PC-9 (cell line): Measurements from ENCODE around the gene ZNF438. TPM values are rescaled to one million over a fixed set of nuclear protein-coding genes. Genes with fewer than 3 reads are reported as not detected.

Source experiments
- BruUV-seq: library from RNA; stranded (reverse); fragments of 400-500 nt; replicated peaks from 2 replicates; lab custom pipeline; 2021; lab: Mats Ljungman, UMichigan
- CTCF ChIA-PET: fragments of 300-600 bp; sonication (Branson Sonifier 250); formaldehyde crosslinking; loops from one replicate; lab custom pipeline; 2022; ENCODE audit warnings: antibody characterized with exemption; lab: Charles Lee
- POLR2A ChIA-PET: fragments of 300-600 bp; sonication (Branson Sonifier 250); formaldehyde crosslinking; loops from one replicate; lab custom pipeline; 2022; ENCODE audit warnings: antibody characterized with exemption; ENCODE audit not compliant: unreplicated experiment; lab: Charles Lee
- DNase-seq, 2 experiments: peaks; one replicate each; pipeline versions ENCODE4 v3.0.0 to v3.0.0-alpha.2; 2015 to 2022; ENCODE audit warnings: mixed read lengths in 1 of 2
- H2AFZ ChIP-seq: fragments of 200-600 bp; sonication (generic); 2 replicates; pipeline ENCODE4 v1.8.1; 2017; ENCODE audit warnings: antibody characterized with exemption
- H3F3A ChIP-seq: fragments of 200-600 bp; sonication (generic); 2 replicates; pipeline ENCODE4 v1.8.1; 2017; ENCODE audit warnings: antibody characterized with exemption, mild to moderate bottlenecking, low read depth; ENCODE audit not compliant: insufficient read depth
- H3K27ac ChIP-seq: fragments of 200-600 bp; sonication (generic); 2 replicates; pipeline ENCODE4 v1.6.1; 2016; ENCODE audit warnings: mixed run types
- H3K27me3 ChIP-seq: fragments of 200-600 bp; sonication (generic); 2 replicates; pipeline ENCODE4 v1.6.1; 2016; ENCODE audit warnings: low read depth, mixed run types; ENCODE audit not compliant: insufficient read depth
- H3K36me3 ChIP-seq: fragments of 200-600 bp; sonication (generic); 2 replicates; pipeline ENCODE4 v1.6.1; 2016; ENCODE audit warnings: low read depth, mixed run types
- H3K4me1 ChIP-seq: fragments of 200-600 bp; sonication (generic); replicated peaks from 2 replicates; pipeline ENCODE4 v1.6.1; 2016; ENCODE audit warnings: mixed run types; ENCODE audit not compliant: insufficient read depth
- H3K4me2 ChIP-seq: fragments of 200-600 bp; sonication (generic); 2 replicates; pipeline ENCODE4 v1.6.1; 2017; ENCODE audit warnings: mixed run types
- H3K4me3 ChIP-seq: fragments of 200-600 bp; sonication (generic); 2 replicates; pipeline ENCODE4 v1.6.1; 2016; ENCODE audit warnings: mixed run types
- H3K79me2 ChIP-seq: fragments of 200-600 bp; sonication (generic); 2 replicates; pipeline ENCODE4 v1.6.1; 2017; ENCODE audit warnings: low read depth, mixed run types
- H3K9me2 ChIP-seq: fragments of 200-600 bp; sonication (generic); 2 replicates; pipeline ENCODE4 v1.8.1; 2017; ENCODE audit warnings: mild to moderate bottlenecking; ENCODE audit not compliant: insufficient read depth
- H3K9me3 ChIP-seq: fragments of 200-600 bp; sonication (generic); 2 replicates; pipeline ENCODE4 v1.8.1; 2016; ENCODE audit warnings: low read depth; ENCODE audit not compliant: insufficient read depth
- H4K20me1 ChIP-seq: fragments of 200-600 bp; sonication (generic); 2 replicates; pipeline ENCODE4 v1.8.1; 2017; ENCODE audit not compliant: insufficient read depth
- EZH2 ChIP-seq: fragments of 200-600 bp; sonication (generic); IDR thresholded peaks from 2 replicates; pipeline ENCODE4 v1.8.0; 2017; ENCODE audit warnings: antibody characterized with exemption, low read depth
- intact Hi-C: fragments of 100-400 bp; cut with micrococcal nuclease; formaldehyde crosslinking; loops from one replicate; pipeline ENCODE4 v1.10.0; 2022; ENCODE audit not compliant: unreplicated experiment
- total RNA-seq: library from RNA; stranded (reverse); gene quantifications from 2 replicates; pipeline ENCODE4 v1.2.3, GENCODE V29; 2021
- TF ChIP-seq, protein P1 (sequence below): fragments of 200-600 bp; sonication (generic); conservative IDR thresholded peaks from 2 replicates; pipeline ENCODE4 v1.6.1; 2017; ENCODE audit warnings: mixed run types, antibody characterized with exemption, mild to moderate bottlenecking, moderate library complexity

ZNF438 gene
- total RNA-seq, 1 experiment from 2014 or later, result 4.7 TPM

- 0 out of 2 replicates have a peak, but pooled peaks cover 3% of the 10 kb centered on the region for H3K4me1 ChIP-seq
- intact Hi-C loops, result no loop called here
- H3F3A ChIP-seq, result no peaks in the 10 kb centered on the region
- no peaks in the 10 kb centered on the region for H3K36me3 ChIP-seq
- no peak overlapping the region for H3K4me3 ChIP-seq
- ChIA-PET POLR2A (no interaction called here), CTCF (no interaction called here)
- no peak overlapping the region for H3K4me2 ChIP-seq
- no peaks in the 10 kb centered on the region for H3K9me3 ChIP-seq
- H4K20me1 ChIP-seq, result no peaks in the 10 kb centered on the region
- no TSS peak for BruUV-seq
- H3K27ac ChIP-seq, result no peak overlapping the region
- no peak overlapping the region for H2AFZ ChIP-seq
- no peaks in the 10 kb centered on the region for H3K27me3 ChIP-seq
- H3K79me2 ChIP-seq, result no peaks in the 10 kb centered on the region
- no peak for DNase-seq
- TF ChIP-seq, protein P1, sequence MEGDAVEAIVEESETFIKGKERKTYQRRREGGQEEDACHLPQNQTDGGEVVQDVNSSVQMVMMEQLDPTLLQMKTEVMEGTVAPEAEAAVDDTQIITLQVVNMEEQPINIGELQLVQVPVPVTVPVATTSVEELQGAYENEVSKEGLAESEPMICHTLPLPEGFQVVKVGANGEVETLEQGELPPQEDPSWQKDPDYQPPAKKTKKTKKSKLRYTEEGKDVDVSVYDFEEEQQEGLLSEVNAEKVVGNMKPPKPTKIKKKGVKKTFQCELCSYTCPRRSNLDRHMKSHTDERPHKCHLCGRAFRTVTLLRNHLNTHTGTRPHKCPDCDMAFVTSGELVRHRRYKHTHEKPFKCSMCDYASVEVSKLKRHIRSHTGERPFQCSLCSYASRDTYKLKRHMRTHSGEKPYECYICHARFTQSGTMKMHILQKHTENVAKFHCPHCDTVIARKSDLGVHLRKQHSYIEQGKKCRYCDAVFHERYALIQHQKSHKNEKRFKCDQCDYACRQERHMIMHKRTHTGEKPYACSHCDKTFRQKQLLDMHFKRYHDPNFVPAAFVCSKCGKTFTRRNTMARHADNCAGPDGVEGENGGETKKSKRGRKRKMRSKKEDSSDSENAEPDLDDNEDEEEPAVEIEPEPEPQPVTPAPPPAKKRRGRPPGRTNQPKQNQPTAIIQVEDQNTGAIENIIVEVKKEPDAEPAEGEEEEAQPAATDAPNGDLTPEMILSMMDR, result no peak
- no peaks in the 10 kb centered on the region for H3K9me2 ChIP-seq
Observed at GRCh38 chr10:31013331-31013730, 18.3 kb downstream of the ZNF438 start.

- no peak overlapping the region for H2AFZ ChIP-seq
- POLR2A ChIA-PET, result no interaction called here
- no peak overlapping the region for H3K4me2 ChIP-seq
- no peaks in the 10 kb centered on the region for H3K36me3 ChIP-seq
- no peak overlapping the region for H3K4me3 ChIP-seq
- no peaks in the 10 kb centered on the region for H3F3A ChIP-seq
- no TSS peak for BruUV-seq
- H3K27me3 ChIP-seq, result no peaks in the 10 kb centered on the region
- intact Hi-C loops, result no loop called here
- DNase-seq, result no peak
- no peak for TF ChIP-seq EZH2
- TF ChIP-seq, protein P1, result no peak
- H3K79me2 ChIP-seq, result no peaks in the 10 kb centered on the region
- H4K20me1 ChIP-seq, result no peaks in the 10 kb centered on the region
- H3K9me3 ChIP-seq, result no peaks in the 10 kb centered on the region
- no peaks in the 10 kb centered on the region for H3K9me2 ChIP-seq
- H3K27ac ChIP-seq, result no peak overlapping the region
- CTCF ChIA-PET, result interaction anchor here (0.6 kb wide), 1 partner anchor 10 kb away, joined by 4 read pairs; no protein-coding TSS in a partner anchor
- H3K4me1 ChIP-seq, result 0 out of 2 replicates have a peak, but pooled peaks cover 3% of the 10 kb centered on the region
Observed at GRCh38 chr10:31011665-31012022, 20.0 kb downstream of the ZNF438 start.

GRCh38 chr10:31011017-31011664 lies 20.5 kb downstream of the ZNF438 start:
- TF ChIP-seq, protein P1, result no peak
- no peak for TF ChIP-seq EZH2
- Histone ChIP-seq H2AFZ (no peak overlapping the region), H3K9me3 (no peaks in the 10 kb centered on the region), H3K79me2 (no peaks in the 10 kb centered on the region), H3K9me2 (no peaks in the 10 kb centered on the region), H4K20me1 (no peaks in the 10 kb centered on the region), H3K4me1 (0 out of 2 replicates have a peak, but pooled peaks cover 3% of the 10 kb centered on the region), H3K27me3 (no peaks in the 10 kb centered on the region), H3K4me3 (no peak overlapping the region), H3K36me3 (no peaks in the 10 kb centered on the region), H3K27ac (no peak overlapping the region), H3K4me2 (no peak overlapping the region), H3F3A (no peaks in the 10 kb centered on the region)
- no peak for DNase-seq
- intact Hi-C loops, result no loop called here
- POLR2A ChIA-PET, result no interaction called here
- CTCF ChIA-PET, result interaction anchor here (0.6 kb wide), 1 partner anchor 10 kb away, joined by 4 read pairs; no protein-coding TSS in a partner anchor
- no TSS peak for BruUV-seq
